NCI-H2227 treated with DMSO at 0.1 percent for 48 hours (cell line): ENCODE results near the gene RPL3.
"Not testable (repeated sequence)": the region's sequence is repeated elsewhere in the genome, so short reads cannot be mapped to it uniquely, and the experiment has no call there.

ENCODE experiments used
- DNase-seq: peaks from one replicate; lab custom pipeline; 2025; lab: John Stamatoyannopoulos, UW

RPL3 gene

DNA sequence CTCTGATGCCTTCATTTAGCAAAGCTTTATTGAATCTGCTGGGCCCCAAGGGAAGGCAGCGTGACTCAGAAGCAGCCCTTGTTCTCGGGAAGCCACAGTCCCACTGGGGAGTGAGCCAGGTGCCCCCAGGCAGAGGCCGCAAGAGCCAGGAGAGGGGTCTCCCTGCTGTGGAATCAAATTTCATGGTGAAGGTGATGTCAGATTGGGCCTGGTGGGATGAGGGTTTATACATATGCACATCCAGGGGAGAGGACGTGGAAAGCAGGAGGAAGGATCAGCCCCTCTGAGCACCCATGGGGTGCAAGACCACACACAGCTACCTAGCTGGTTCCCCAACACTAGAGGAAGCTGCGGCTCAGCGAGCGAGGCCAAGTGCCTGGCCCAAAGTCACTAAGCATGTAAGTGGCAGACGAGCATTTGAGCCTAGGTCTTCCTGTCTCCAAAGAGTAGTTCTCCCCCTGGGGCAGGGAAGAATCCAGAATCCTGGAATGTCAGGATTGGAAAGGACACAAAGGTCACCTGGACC lies 32.3 kb upstream of the RPL3 start:
- DNase-seq = no peak

DNA sequence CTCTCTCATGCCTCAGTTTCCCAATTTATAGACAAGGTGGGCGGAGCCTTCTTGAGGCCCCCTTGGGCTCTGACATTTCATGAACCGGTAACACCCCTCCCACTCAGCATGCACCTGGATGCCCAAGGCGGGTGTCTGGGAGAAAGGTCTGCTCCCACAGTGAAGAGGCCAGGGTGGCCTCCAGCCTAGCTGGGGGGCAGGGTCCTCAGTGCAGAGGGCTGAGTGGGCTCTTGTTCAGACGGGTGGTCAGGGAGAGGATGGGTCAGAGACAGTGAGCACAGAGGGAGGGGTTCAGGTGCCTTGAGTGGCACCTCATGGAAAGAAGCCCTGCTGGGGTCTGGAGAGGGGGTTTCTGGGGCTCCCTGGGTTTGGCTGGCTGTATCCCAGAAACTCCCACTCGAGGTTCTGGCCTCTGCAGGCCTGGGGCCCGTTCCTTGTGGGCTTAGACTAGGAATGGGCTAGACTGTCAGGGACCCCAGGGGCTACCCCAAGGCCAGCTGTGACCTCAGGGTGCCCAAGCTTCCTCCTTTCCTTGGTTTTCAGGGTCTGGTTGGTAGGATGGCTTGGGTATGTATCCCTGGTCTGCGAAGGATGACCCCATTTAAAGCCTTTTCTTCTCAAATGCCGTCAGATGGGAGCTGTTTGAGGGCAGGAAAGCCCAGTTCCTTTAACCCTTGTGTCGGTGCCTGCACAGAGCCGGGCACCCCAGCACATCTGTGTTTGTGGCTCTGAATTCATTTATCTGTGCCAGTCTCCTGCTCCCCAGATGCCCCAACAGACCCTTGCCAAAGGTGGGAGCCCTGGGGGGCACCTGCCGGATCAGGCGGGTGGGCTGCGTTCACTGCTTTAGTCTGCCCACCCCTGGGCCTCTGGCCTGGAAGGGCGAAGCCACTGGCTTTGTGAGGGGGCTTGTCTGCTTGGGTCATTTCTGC lies 31.6 kb upstream of the RPL3 start:
- no peak for DNase-seq

DNA sequence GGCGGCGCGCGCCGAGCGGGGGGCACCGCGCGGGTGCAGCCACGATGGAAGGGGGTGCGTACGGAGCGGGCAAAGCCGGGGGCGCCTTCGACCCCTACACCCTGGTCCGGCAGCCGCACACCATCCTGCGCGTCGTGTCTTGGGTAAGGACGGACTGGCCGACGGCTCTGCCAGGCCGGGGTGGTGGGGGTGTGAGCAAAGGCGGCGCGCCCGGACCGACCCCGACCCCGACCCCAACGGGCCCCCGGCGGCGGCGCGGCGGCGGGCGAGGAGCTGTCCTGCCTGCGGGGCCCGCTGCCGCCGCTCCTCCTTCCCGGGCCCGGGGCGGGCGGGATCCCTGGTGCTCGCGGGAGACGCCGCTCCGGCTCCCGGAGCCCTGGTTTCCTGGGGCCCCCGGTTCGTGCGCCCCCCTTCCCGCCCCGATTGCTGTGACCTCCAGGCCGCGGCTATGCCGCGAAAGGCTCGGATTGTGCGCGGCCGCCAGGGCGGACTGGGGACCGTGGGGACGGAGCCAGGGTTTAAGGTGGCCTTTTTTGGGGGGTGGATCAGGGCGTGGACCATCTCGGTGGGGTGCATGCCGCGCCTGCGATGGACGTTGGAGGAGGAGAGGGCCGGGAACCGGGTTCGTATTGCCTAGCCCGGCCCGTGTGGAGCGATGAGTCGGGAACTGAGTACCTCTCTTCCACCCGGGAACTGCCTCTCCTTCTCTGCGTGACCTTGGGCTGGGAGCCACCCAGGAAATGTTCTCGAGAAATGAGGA lies 30.7 kb upstream of the RPL3 start, which contains the start of gene SYNGR1:
TSS of gene SYNGR1 (plus strand) at position 25 of the 760 bp plus-strand sequence. CDS start at position 45, 20 bp downstream.
- DNase-seq = no peak

DNA sequence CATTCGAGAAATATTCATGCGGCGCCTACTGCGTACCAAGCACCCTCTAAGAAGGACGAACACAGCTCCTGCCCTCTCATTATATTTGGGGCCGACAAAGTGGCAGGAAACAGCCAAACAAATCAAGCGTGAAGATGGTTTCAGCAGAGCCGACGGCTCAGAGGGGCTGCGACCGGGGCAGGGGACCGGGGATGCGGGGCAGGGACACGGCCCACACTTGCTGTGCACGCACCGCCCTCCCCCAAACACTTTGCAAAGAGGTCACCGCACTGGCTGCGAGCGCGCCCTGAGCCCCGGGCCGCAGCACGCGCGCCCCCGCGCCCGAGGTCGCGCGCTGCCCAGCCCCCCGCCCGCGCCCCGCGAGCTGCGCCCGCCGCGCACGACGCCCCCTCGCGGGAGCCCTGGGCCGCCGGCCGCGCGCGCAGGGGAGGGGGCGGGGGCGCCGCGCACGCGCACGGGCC lies 30.1 kb upstream of the RPL3 start:
- DNase-seq = no peak

DNA sequence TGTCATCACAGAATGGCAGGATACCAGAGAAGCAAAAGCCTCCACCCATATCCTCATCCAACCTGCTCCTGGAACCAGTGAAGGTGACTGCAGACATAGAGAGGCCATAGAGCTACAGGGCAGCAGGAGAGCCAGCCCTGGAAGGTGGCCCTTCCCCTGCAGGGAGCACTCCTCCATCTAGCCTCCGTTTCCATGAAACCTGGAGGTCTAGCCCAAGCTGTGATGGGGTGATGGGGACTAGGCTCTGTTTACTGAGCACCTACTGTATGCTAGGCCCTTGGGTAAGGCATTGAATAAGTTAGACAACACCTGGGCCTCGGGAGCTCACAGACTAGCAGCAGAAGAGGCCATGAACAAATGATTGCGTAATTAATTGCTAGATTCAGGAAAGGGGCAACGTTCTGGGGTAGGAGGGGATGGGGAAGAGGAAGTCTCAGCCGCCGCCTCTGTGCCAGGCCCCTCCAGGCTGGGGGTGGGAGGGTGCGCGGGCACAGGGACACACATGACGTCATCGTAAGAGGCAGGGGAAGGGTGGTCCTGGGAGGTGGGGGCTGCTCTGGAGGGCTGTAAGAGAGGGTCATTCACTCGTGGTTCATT lies 29.6 kb upstream of the RPL3 start:
- peak; percentile 28 for DNase-seq

DNA sequence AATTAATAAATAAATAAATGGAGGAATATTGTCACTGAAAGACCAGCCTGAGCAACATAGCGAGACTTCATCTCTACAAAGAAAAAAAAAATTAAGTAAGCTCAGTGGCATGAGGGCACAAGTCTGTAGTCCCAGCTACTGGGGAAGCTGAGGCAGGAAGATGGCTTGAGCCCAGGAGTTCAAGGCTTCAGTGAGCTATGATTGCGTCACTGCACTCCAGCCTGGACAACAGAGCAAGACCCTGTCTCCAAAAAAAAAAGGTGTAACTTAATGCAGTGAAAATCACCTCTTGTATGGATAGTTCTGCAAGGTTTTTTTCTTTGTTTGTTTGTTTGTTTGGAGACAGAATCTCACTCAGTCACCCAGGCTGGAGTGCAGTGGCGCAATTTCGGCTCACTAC lies 25.8 kb upstream of the RPL3 start:
- no peak for DNase-seq

DNA sequence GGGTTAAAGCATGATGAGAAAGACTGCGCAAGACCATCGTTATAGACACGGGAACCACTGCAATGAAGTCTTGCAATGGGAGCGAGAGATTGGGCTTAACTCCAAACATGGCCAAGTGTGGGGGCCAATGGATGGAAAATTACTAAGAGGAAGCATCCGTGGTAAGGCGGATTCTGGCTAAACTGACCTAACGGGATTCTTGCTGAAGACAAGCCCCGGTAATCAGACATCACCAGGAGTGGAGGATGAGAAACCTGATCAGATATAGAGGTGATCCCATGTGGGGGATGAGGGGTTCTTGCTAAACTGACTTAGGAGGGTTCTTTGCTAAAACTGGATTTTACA lies 24.6 kb upstream of the RPL3 start:
- no peak for DNase-seq

DNA sequence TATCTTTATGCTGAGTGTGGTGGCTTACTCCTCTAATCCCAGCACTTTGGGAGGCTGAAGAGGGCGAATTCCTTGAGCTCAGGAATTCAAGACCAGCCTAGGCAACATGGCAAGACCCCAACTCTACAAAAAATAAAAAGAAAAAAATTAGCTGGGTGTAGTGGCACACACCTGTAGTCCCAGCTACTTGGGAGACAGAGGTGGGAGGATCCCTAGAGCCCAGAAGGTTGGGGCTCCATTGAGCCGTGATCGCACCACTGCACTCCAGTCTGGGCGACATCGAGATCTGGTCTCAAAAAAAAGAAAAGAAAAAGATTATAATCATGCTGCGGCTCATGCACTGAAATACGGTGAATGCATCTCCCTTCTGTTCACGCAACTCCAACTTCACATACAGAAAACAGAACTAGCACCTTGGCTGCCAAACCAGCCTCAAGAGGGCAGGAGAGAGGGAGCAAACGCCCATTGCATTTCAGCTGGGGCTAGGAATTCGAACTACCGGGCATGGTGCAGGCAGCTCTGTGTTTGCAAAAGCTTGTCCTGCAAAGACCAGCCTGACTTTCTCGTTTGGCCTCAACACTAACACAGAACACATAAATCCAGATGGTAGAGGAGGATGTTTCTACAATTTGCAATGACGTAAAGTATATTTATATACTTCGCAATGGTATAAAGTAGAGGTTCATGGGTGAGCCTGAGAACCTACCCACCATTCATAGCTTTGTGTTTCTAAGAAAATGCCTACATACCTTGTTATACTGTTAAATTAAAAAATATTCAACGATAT lies 24.0 kb upstream of the RPL3 start:
- DNase-seq = peak; percentile 29

DNA sequence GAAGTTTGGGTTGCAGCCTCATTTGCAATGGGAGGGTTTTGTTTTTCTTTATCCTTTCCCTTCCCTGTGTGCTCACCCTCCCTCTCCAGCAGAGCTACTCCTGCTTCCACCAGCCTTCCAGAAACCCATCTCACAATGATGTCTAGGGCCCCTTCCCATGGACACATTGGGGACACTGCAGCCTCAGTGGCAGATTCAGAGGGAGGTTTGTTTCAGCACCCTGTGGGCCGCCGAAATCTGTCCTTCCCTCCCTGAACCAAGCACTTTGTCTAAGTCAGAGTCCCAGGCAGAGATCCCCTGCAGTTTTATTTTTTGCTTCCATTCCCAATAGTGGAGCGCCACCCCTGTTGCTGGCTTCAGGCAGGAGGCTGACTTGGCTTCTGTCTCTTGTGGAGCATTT lies 21.8 kb upstream of the RPL3 start:
- DNase-seq = no peak

DNA sequence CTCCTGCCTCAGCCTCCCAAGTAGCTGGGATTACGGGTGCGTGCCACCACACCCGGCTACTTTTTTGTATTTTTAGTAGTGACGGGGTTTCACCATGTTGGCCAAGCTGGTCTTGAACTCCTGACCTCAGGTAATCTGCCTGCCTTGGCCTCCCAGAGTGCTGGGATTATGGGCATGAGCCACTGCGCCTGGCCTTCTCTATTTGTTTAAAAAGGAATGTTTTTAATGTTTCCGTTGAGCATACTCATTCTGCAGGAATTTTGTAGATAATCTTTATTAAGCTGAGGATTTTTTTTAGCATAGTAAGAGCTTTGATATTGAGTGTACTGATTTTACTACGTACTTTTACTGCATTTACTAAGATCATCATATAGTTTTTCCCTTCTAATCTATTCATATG lies 20.4 kb upstream of the RPL3 start:
- DNase-seq = not testable (repeated sequence)

DNA sequence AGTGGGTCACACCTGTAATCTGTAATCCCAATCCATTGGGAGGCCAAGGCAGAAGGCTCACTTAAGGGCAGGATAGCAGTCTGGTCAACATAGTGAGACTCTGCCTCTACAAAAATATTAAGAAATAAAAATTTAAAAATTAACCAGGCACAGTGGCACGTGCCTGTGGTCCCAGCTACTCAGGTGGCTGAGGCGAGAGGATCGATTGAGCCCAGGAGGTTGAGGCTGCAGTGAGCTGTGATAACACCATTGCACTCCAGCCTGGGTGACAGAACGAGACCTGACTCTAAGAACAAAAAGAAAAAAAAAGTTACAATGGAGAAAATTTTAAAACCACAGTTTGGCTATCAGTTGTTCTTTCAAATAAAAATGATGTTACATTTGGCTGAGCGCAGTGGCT lies 17.0 kb upstream of the RPL3 start:
- no peak for DNase-seq

DNA sequence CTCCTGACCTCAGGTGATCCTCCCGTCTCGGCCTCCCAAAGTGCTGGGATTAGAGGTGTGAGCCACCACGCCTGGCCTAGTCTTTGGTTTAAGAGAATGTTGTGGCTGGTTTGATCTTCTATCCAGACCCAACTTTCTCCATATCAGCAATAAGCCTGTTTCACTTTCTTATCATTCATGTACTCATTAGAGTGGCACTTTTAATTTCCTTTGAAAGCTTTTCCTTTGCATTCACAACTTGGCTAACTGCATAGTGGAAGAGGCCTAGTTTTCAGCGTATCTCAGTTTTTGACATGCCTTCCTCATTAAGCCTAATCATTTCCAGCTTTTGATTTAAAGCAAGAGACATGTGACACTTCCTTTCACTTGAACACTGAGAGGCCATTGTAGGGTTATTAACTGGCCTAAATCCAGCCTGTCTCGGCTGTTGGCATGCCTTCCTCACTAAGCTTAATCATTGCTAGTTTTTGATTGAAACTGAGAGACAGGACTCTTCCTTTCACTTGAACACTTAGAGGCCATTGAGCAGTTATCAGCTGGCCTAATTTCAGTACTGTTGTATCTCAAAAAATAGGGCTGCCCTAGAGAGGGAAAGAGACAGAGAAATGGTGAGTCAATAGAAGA lies 13.1 kb upstream of the RPL3 start:
- DNase-seq = no peak

DNA sequence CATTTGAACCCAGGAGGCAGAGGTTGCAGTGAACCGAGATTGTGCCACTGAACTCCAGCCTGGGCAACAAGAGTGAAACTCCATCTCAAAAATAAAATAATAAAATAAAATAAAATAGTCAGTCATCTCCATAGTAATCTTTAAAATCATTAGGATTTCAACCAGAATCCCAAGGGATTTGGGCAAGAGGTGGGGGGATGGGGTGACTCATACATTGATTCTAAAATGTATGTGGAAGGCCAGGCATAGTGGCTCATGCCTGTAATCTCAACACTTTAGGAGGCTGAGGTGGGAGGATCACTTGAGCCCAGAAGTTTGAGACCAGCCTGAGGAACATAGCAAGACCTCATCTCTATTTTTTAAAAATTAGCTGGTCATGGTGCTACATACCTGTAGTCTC lies 11.1 kb upstream of the RPL3 start:
- DNase-seq = not testable (repeated sequence)

DNA sequence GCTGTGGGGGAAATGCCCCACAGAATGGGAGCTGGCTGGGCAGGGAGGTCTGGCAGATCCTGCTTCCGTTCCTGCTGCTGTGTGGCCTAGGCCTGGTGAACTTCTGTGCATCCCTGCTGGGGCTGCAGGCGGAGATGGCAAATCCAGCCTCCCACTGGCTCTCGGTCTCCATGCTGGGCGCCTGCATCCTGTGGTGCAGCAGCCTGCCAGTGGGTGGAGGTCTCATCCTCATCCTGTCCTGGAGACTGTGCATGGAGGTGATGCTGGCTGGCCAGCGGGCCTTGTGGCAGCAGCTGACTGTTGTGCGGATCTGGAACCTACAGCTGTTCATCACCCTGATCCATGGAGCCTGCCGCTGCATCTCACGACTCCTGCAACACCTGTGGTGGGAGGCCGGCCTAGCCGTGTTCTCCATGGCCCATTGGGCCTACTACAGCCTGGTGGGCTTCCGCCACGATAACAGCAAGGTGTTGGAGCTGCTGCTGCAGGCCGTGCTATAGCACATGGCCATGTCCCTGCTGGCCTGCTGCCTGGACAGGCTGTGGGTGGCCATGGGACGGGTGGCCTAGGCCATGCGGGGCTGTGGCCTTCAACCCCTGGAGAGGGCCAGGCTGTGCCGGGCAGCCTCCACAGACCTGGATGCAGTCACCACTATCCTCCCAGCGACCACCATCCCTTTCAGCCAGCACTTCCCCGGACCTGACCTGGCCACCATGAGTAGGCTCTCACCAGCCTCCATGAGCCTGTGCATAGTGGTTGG lies 8.8 kb upstream of the RPL3 start:
- DNase-seq = no peak

DNA sequence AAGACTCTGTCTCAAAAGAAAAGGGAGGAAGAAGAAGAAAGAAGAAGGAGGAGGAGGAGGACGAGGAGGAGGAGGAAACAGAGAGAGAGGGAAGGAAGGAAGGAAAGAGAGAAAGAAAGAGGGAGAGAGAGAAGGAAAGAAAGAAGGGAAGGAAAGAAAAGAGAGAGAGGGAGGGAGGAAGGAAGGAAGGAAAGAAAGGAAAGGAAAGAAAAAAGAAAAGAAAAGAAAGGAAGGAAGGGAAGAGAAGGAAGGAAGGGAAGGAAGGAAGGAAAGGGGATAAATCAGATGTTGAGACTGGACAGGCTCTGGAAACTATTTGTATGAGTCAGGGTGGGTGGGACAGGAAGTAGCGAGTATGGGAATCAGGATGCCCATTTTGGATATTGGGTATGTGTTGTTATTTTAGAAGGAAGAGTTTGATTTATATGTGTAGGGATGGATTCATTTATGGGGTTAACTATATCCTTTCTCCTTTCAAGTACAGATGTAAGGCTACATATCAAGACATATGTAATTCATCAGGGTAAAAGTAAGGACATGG lies 6.0 kb upstream of the RPL3 start:
- DNase-seq = no peak

DNA sequence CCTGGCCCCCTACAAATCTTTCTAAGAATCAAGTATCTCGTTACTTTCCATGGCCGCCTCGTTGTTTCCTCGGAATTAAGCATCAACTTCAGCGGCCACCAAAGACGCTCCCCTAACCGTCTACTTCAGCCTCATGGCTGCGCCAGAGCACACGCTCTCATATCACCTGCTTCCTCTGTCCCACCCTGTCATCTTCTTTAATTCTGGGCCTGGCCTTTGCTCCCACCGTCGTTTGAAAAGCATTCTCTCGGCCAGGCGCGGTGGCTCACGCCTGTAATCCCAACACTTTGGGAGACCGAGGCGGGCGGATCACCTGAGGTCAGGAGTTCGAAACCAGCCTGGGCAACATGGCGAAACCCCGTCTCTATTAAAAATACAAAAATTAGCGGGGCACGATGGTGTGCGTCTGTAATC lies 1.2 kb upstream of the RPL3 start:
- DNase-seq = not testable (repeated sequence)

DNA sequence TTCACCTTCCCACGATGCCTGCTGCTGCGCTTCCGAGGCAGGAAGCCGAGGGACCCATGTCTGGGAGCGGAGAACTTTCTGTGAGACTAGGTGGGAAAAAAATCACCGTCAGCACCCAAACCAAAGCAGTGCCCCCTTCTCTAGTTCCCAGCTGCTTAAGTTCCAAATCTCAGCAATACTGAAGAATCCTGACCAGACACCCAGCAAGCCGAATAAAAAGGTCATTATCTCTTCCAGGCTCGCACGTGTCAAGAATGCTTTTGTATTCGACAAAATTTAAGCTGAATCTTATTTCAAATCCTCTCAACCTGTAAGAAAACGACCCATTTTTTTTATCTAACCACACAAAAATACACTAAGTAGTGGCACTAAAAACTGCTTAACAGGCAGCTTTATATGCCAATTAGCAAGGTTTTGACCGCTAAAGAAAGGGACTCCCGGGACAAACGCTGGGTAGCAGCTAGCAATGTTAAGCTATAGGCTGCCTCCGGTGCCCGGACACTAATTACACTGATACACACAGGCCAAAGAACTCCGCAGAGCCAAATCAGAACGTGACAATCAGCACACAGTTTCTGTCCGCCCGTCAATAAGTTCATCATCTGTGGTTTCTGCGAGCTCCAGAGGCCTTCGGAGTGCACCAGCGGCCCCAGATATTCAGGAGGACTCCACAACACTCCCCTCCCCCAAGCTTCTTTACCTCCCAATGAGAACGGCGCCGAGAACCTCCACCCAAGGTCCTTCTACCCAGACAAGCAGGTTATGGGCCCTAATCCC lies 728 bp downstream of the RPL3 start:
- peak; percentile 64 for DNase-seq

DNA sequence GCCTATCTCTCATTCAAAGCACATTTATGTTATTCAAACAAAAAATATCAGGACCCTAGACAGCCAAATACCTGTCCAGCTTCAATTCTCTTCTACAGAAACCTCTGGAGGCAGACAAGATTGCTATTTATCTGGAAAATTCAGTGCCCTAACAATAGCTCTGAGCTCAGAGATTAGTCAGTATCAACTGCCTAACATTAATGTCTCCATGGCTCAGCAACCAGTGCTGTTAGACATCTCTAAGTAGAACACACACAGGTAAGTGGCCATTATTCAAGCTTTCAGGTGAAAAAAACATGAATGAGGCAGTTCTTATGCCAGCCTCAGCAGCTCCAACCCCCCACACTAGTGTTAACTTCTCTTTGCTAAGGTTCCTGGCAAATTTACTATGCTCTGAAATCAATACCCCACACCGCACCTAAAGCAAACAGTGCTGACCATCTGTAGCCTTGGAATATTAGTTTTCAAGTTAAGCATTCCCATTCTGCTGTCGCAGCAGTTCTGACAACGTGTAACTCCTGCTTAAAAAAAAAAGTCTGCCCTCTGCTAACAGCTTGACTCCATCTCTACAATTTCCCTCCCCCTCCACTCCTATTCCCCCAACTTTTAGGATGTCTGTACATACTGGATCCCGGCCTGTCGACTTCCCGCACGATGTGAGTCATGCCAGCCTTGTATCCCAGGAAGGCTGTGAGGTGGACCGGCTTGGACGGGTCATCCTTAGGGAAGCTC lies 1.5 kb downstream of the RPL3 start:
- no peak for DNase-seq
